ENCODE data around the gene RYR2.

DNA sequence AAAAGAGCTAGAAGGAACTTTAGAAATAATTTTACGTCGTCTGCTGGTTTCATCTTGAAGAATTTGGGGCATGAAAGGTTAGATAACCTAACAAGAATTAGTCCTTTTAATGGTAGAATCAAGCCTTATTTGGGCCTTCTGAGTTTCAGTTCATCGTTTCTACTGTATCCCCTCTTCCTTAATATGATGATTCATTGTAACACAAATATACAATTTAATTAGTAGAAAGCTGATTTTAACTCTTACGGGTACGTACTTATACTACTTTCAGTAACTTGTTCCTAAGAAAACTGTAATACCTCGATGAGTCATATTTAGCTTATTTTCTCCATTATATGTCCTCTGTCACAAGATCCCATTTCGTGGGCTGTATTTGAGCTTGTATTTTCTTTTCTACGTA lies 264.7 kb downstream of the RYR2 start:
- TF ChIP-seq, protein P1, sequence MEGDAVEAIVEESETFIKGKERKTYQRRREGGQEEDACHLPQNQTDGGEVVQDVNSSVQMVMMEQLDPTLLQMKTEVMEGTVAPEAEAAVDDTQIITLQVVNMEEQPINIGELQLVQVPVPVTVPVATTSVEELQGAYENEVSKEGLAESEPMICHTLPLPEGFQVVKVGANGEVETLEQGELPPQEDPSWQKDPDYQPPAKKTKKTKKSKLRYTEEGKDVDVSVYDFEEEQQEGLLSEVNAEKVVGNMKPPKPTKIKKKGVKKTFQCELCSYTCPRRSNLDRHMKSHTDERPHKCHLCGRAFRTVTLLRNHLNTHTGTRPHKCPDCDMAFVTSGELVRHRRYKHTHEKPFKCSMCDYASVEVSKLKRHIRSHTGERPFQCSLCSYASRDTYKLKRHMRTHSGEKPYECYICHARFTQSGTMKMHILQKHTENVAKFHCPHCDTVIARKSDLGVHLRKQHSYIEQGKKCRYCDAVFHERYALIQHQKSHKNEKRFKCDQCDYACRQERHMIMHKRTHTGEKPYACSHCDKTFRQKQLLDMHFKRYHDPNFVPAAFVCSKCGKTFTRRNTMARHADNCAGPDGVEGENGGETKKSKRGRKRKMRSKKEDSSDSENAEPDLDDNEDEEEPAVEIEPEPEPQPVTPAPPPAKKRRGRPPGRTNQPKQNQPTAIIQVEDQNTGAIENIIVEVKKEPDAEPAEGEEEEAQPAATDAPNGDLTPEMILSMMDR (conservative IDR thresholded peaks at IDR 0.05; ENCODE audit: low read length), result no peak
- no peak for TF ChIP-seq EZH2phosphoT487 (IDR thresholded peaks at IDR 0.05; ENCODE audit: borderline replicate concordance, low read depth, low read length)
